Ascending aorta (tissue), 2 donors: ENCODE data around the gene PAF1. TPM values are rescaled to one million over a fixed set of nuclear protein-coding genes. Genes with fewer than 3 reads are reported as not detected.

Experiments used
- DNase-seq, 2 donors: peaks; one replicate each; pipeline ENCODE4 v3.0.0-alpha.2; 2019; ENCODE audit warnings: low spot score in 2 of 2
- H3K27ac ChIP-seq, 2 donors: fragments of 200-600 bp; sonication (generic); one replicate each; pipeline ENCODE4 v1.5.1; 2016 to 2017; ENCODE audit warnings: mild to moderate bottlenecking in 1 of 2
- H3K27me3 ChIP-seq: fragments of 200-600 bp; sonication (generic); one replicate; pipeline ENCODE4 v1.5.1; 2017
- H3K36me3 ChIP-seq, 2 donors: fragments of 200-600 bp; sonication (generic); one replicate each; pipeline ENCODE4 v1.5.1; 2016
- H3K4me1 ChIP-seq, 2 donors: fragments of 200-600 bp; sonication (generic); one replicate each; pipeline ENCODE4 v1.5.1; 2016 to 2017; ENCODE audit warnings: mild to moderate bottlenecking in 1 of 2
- H3K4me3 ChIP-seq, 2 donors: fragments of 200-600 bp; sonication (generic); one replicate each; pipeline ENCODE4 v1.5.1; 2016 to 2017; ENCODE audit warnings: mild to moderate bottlenecking in 1 of 2
- H3K9me3 ChIP-seq, 2 donors: fragments of 200-600 bp; sonication (generic); one replicate each; pipeline ENCODE4 v1.5.1; 2016
- CTCF ChIP-seq, 3 experiments: fragments of 200-600 bp in 2 of 3; fragments of 450-650 bp in 1 of 3; sonication (generic) in 2 of 3; IDR thresholded peaks; one replicate each; pipeline ENCODE4 v1.5.1; 2016 to 2019; ENCODE audit warnings: antibody characterized with exemption in 3 of 3, mild to moderate bottlenecking in 1 of 3, moderate library complexity in 1 of 3
- intact Hi-C: fragments of 100-400 bp; cut with DNase I; formaldehyde crosslinking; loops from one replicate; pipeline ENCODE4 v1.15.1; 2023
- total RNA-seq: library from RNA; depleted of rRNA; stranded (reverse); fragments of >200 nt; gene quantifications from one replicate; pipeline ENCODE4 v1.1.0, GENCODE V29; 2016

Gene PAF1
- total RNA-seq, 1 donor from 2014 or later, result 12.7 TPM

DNA sequence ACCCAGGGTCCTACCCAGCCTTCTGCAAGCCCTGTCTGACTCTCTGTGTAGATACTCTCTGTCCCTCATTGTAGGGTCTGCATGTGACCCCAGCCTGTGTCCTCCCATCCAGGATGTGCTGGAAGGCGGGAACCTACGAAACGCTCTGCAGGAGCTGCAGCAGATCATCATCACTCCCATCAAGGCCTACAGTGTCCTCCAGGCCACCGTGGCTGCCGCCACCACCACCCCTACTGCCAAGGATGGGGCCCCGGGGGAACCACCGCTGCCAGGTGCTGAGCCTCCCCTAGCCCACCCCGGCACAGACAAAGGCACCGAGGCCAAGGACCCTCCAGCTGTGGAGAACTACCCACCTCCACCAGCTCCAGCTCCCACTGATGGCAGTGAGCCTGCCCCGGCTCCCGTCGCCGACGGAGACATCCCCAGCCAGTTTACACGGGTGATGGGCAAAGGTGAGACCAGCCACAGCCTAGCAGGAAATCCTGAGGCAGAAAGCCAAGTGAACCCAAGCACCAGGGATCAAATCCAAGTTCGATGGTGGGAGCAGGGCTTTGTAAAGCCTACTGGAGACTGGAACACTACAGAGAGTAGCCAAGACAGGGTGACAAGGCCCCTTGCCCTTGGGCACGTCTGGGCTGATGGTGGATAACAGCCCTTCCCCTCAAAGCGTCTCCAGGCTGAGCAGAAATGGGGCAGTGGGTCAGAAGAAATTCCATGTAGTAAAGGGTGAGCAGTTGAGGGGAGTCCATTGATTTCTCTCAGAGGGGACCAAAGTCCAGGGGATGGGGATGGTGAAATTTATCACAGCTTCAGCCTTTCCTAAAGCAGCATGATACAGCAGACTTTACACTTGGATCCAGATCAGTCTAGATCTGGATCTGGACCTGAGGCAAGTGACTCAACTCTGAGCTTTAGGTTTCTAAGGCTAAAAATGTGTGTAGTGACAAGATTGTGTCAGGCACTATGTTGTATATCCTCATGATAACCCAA lies 13.2 kb downstream of the PAF1 start:
- Histone ChIP-seq H3K4me3 (no peak overlapping the region), H3K4me1 (peaks cover 9 to 17% of the 10 kb centered on the region in 2 donors), H3K27ac (peak overlapping the region in 1 of 2 donors; percentile 5), H3K36me3 (peaks cover 73 to 83% of the 10 kb centered on the region in 2 donors), H3K9me3 (no peaks in the 10 kb centered on the region), H3K27me3 (no peaks in the 10 kb centered on the region)
- intact Hi-C loops, result no loop called here
- no peak for TF ChIP-seq CTCF (IDR thresholded peaks at IDR 0.05)
- no peak for DNase-seq

- Histone ChIP-seq H3K36me3 (peaks cover 58 to 70% of the 10 kb centered on the region in 2 donors), H3K27me3 (no peaks in the 10 kb centered on the region), H3K4me1 (peaks cover 15 to 24% of the 10 kb centered on the region in 2 donors), H3K27ac (peak overlapping the region in 1 of 2 donors; percentile 96), H3K4me3 (no peak overlapping the region), H3K9me3 (no peaks in the 10 kb centered on the region)
- no peak for TF ChIP-seq CTCF (IDR thresholded peaks at IDR 0.05)
- no peak for DNase-seq
- intact Hi-C loops, result no loop called here
Observed at GRCh38 chr19:39375929-39376328, 15.0 kb downstream of the PAF1 start.

DNA sequence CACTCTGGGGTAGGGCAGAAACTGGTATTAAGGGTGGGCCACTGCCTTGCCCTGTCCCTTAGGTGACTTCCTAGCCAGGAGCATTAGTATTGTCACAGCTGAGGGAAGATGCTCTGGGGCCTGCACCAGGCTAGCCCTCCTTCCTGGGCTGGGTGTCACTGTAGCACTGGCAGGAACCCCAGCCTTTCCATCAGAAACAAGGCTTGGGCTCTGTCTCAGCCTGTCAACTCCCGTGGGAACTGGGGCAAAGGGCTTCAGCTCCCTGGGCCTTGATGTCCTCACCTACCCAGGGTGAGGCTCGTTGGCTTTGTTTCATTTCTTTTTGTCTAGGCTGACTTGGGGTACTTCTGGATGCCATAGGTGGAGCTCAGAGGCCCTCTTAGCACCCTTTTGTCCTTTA lies 18.0 kb downstream of the PAF1 start:
- DNase-seq, result no peak
- no peaks in the 10 kb centered on the region for H3K9me3 ChIP-seq
- peaks cover 43 to 70% of the 10 kb centered on the region in 2 donors for H3K36me3 ChIP-seq
- H3K27me3 ChIP-seq, result no peaks in the 10 kb centered on the region
- peaks cover 15 to 24% of the 10 kb centered on the region in 2 donors for H3K4me1 ChIP-seq
- intact Hi-C loops, result loop anchor here (1.0 to 2.0 kb wide), 2 partner anchors 18 to 30 kb away; partner anchors contain the start of genes MED29, PAF1 and SAMD4B
- peak overlapping the region; percentile 20 to 33 for H3K4me3 ChIP-seq
- H3K27ac ChIP-seq, result peak overlapping the region; percentile 96
- TF ChIP-seq CTCF (IDR thresholded peaks at IDR 0.05), result no peak

DNA sequence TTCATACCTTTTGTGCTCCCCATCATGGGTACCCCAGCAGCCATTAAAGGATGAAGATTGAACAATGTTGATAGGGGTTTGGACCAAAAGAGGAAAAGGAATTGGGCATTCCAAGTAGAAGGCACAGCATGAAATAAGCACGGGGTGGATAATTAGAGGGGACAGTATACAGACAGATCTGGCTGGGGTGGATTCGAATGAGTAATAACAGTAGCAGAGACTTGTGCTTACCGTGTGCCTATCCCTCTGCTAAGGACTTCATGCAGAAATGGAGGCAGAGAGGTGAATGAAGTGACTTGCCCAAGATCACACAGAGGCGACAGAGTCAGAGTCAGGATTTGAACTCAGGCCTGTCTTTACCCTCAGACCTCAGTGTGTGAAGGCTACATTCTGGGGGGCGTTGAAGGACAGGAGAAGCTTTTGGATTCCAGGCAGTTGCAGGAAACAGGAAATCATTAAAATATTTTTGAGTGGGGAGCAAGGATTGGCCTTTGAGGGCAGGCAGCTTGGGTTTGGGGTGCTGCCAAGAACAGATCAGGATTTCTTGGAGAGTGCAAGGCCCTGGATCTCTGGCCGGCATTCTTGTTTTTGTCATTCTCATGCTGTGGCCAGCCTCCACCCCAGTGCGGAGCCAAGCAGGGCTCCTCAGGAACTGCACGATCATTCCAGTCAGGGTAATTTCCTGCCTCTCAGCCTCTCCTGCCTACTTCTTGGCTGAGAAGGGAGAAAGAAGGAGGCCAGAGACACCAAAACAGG lies 18.7 kb downstream of the PAF1 start:
- DNase-seq, result peak; percentile 41 to 93
- Histone ChIP-seq H3K36me3 (peaks cover 36 to 67% of the 10 kb centered on the region in 2 donors), H3K27ac (peak overlapping the region; percentile 96), H3K27me3 (no peaks in the 10 kb centered on the region), H3K9me3 (no peaks in the 10 kb centered on the region), H3K4me1 (peaks cover 15 to 24% of the 10 kb centered on the region in 2 donors), H3K4me3 (peak overlapping the region; percentile 20 to 33)
- intact Hi-C loops, result loop anchor here (1.0 to 2.0 kb wide), 2 partner anchors 19 to 29 kb away; partner anchors contain the start of genes MED29, PAF1 and SAMD4B
- no peak for TF ChIP-seq CTCF (IDR thresholded peaks at IDR 0.05)

- intact Hi-C loops, result no loop called here
- Histone ChIP-seq H3K9me3 (no peaks in the 10 kb centered on the region), H3K4me1 (peaks cover 15 to 24% of the 10 kb centered on the region in 2 donors), H3K27me3 (no peaks in the 10 kb centered on the region), H3K36me3 (peaks cover 25 to 62% of the 10 kb centered on the region in 2 donors), H3K4me3 (no peak overlapping the region), H3K27ac (peak overlapping the region; percentile 96)
- no peak for DNase-seq
- TF ChIP-seq CTCF (IDR thresholded peaks at IDR 0.05), result no peak
Observed at GRCh38 chr19:39370735-39371134, 20.2 kb downstream of the PAF1 start.
